SK-N-SH treated with all-trans-retinoic acid at 6 μM for 48 hours (cell line): ENCODE results near the gene CLDN25.

Source experiments
- CSDC2 ChIP-seq: fragments of 250-450 bp; sonication (Bioruptor Pico); IDR thresholded peaks from 2 replicates; pipeline ENCODE4 v1.5.0; 2020; ENCODE audit warnings: mild to moderate bottlenecking, moderate library complexity
- OSR1 ChIP-seq: fragments of 250-450 bp; sonication (Bioruptor Pico); IDR thresholded peaks from 2 replicates; pipeline ENCODE4 v1.8.0; 2022; ENCODE audit warnings: moderate library complexity, mild to moderate bottlenecking, inconsistent platforms
- PATZ1 ChIP-seq: fragments of 250-450 bp; sonication (Bioruptor Pico); IDR thresholded peaks from 2 replicates; pipeline ENCODE4 v1.8.0; 2020; ENCODE audit warnings: mild to moderate bottlenecking, moderate library complexity, borderline replicate concordance
- POU6F1 ChIP-seq: fragments of 250-450 bp; sonication (Bioruptor Pico); IDR thresholded peaks from 2 replicates; pipeline ENCODE4 v1.8.0; 2021; ENCODE audit warnings: low read depth, mild to moderate bottlenecking, moderate library complexity, borderline replicate concordance
- ZNF8 ChIP-seq: fragments of 450-650 bp; formaldehyde crosslinking; IDR thresholded peaks from 2 replicates; pipeline ENCODE4 v1.5.0; 2020; ENCODE audit warnings: mild to moderate bottlenecking, moderate library complexity

GRCh38 chr11:113732092-113732491 lies 47.5 kb upstream of the CLDN25 start:
- TF ChIP-seq CSDC2 (CRISPR knock-in tag) (no peak), POU6F1 (no peak), OSR1 (CRISPR knock-in tag) (no peak), PATZ1 (CRISPR knock-in tag) (no peak), ZNF8 (no peak)
